Jurkat, Clone E6-1 (cell line): ENCODE results near the gene LRRC8D. TPM values are rescaled to one million over a fixed set of nuclear protein-coding genes. Genes with fewer than 3 reads are reported as not detected.
"Not testable (repeated sequence)": the region's sequence is repeated elsewhere in the genome, so short reads cannot be mapped to it uniquely, and the experiment has no call there.

Experiments used
- DNase-seq: peaks from one replicate; pipeline ENCODE4 v3.0.0-alpha.2; 2011; ENCODE audit warnings: low read depth, low spot score
- H3K4me3 ChIP-seq: 2 replicates; pipeline ENCODE4 v1.5.1; 2011; ENCODE audit warnings: mild to moderate bottlenecking, low read length, control low read depth, moderate library complexity
- polyA plus RNA-seq: library from polyadenylated mRNA; unstranded; fragments of >200 nt; gene quantifications from one replicate; pipeline ENCODE4 v1.2.1, GENCODE V29; 2012; ENCODE audit warnings: missing spikeins; ENCODE audit not compliant: insufficient read length, insufficient read depth

LRRC8D gene
- polyA plus RNA-seq: 17.1 TPM

DNA sequence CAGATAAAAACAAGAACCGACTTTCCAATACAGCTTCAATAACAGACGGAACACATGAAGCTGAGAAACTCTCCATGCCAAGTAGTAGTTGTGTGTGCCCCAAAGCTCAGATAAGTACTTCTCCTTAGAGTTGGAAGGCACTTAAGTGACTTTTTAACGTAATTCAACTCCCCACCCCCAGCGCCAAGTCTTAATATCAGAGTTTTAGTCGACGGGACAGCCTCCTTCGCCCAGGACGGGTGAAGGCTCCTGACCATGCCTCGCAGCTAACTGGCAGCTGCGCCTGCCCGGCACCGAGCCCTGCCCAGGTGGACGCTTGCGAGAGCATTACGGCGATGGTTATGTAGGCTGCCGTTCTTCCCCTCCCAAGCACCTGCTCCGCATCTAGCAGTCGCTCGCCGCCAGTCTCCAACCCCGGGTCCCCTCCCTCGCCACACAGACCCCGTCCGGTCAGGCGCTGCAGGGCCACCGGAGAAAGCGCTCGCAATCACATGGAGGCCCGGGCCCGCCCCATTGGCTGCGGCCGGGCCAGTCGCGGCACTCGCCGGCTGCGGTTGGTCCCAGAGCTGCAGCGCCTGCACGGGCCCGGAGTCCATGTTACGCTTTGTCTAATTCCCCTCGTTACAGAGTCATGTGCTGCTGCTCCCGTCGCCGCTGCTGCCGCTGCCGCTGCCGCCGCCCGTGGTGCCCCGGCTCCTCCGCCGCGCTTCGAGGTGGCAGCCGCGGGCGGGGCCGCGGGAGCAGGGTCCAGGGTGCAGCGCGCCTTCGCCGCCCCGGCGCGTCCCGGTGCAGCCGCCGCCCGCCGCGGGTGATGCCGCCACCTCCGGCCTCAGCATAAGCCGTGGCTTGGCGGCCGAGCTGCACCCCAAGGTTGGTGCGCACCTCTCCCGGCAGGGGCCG lies at the start of gene LRRC8D:
TSS of gene LRRC8D (plus strand) at position 611 of the 900 bp plus-strand sequence. CDS start 112,037 bp downstream, outside the sequence.
- peak; percentile 40 for DNase-seq

DNA sequence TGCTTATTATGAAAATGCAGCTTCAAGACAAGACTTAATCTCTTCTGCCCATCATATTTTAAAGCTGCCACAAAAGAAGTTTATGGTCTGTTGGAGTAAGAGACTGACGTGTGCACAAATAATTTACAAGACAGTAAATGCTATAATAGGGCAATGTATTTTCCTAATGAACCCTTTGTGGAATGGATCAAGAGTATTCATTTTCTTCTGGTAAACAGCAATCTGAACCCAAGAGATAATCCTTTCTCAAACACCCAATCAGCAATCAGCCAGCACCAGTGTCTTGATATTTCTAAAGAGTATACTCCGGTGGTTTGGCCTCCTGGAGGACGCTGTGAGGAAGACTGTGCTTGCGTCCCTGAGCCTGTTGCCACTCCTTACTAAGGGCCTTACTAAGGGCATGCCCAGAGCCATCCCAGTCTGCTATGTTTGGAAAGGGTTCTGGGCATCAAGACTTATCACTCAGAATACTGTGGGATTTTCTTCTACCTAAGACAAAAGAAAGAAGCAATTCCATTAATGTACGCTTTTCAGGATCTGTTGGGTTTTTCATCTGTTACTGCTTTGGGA lies 48.8 kb upstream of the LRRC8D start:
- DNase-seq: no peak
- H3K4me3 ChIP-seq: no peak overlapping the region

More for the DNA sequence above, at the start of gene LRRC8D:
- H3K4me3 ChIP-seq: peak within 1 kb of the TSS; percentile 71

DNA sequence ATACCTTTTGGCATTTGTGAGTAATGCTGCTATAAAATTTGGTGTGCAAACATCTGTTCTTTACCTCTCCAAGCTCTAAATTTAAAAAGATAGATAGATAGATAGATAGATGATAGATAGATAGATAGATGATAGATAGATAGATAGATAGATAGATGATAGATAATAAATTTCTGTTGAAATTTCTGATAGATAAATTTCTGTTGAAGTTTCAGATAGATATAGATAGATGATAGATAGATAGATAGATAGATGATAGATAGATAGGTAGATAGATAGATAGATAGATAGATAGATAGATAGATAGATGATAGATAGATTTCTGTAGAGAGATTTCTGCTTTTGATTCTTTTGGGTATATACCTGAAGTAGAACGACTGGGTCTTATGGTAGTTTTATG lies 44.7 kb upstream of the LRRC8D start:
- DNase-seq, H3K4me3 ChIP-seq: not testable (repeated sequence)

DNA sequence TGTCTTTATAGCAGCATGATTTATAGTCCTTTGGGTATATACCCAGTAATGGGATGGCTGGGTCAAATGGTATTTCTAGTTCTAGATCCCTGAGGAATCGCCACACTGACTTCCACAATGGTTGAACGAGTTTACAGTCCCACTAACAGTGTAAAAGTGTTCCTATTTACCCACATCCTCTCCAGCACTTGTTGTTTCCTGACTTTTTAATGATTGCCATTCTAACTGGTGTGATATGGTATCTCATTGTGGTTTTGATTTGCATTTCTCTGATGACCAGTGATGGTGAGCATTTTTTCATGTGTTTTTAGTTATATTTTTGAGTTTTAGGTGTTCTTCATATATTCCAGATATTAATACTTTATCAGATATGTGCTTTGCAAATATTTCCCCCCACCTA lies 43.6 kb upstream of the LRRC8D start:
- DNase-seq, H3K4me3 ChIP-seq: not testable (repeated sequence)

GRCh38 chr1:89779151-89779940 lies 41.5 kb upstream of the LRRC8D start:
- DNase-seq: no peak
- H3K4me3 ChIP-seq: no peak overlapping the region

DNA sequence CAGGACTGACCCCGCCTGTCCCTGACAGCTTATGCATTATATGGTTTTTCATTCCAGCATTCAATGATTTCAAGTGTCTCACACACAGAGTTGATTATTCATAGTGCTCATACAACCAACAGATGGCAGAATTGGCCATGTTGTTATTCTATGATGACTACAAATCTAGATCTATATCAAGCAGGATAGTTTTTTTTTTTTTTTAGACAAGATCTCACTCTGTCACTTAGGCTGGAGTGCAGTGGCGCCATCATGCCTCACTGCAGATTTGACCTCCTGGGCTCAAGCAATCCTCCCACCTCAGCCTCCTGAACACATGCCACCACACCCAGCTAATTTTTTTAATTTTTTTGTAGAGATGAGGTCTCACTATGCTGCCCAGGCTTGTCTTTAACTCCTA lies 40.1 kb upstream of the LRRC8D start:
- H3K4me3 ChIP-seq: no peak overlapping the region
- peak; percentile 81 for DNase-seq

- peak overlapping the region; percentile 23; the same call in 1 of the 2 replicates for H3K4me3 ChIP-seq
- peak; percentile 68 for DNase-seq
These were observed 39.2 kb upstream of the LRRC8D start for GRCh38 chr1:89781494-89782126.

DNA sequence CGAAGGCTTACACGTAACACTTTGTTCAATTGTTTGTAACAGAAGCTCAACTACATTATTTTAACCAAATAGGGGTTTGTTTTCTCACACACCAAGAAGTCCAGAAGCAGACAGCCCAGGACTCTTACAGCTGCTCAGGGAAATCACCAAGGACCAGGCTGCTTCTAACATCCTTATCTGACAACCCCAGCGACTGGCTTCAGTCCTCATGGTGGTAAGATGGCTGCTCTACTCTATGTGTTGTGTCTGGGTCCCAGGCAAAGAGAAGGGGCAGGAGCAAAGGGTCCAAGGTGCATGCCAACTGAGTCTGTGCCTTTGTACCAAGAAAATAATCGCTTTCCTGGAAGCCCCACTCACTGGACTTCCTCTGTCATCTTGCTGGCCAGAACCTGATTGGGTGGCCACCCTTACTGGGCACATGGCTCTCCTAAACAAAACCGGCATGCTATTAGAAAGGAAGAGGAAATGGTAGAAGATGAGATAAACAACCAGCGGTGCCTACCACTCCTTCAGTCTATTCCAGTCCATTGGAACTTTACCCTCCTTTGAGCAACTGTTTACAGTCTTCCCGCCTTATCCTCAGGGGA lies 34.1 kb upstream of the LRRC8D start:
- no peak for DNase-seq
- H3K4me3 ChIP-seq: no peak overlapping the region

GRCh38 chr1:89790592-89790991 lies 30.2 kb upstream of the LRRC8D start:
- H3K4me3 ChIP-seq: no peak overlapping the region
- DNase-seq: no peak

GRCh38 chr1:89791064-89791726 lies 29.6 kb upstream of the LRRC8D start:
- no peak for DNase-seq
- no peak overlapping the region for H3K4me3 ChIP-seq

- DNase-seq: no peak
- H3K4me3 ChIP-seq: no peak overlapping the region
These were observed 26.4 kb upstream of the LRRC8D start for GRCh38 chr1:89794406-89794805.

DNA sequence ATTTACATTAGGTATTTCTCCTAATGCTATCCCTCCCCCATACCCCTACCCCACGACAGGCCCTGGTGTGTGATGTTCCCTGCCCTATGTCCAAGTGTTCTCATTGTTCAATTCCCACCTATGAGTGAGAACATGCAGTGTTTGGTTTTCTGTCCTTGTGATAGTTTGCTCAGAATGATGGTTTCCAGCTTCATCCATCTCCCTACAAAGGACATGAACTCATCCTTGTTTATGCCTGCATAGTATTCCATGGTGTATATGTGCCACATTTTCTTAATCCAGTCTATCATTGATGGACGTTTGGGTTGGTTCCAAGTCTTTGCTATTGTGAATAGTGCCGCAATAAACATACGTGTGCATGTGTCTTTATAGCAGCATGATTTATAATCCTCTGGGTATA lies 25.3 kb upstream of the LRRC8D start:
- not testable (repeated sequence) for DNase-seq, H3K4me3 ChIP-seq

DNA sequence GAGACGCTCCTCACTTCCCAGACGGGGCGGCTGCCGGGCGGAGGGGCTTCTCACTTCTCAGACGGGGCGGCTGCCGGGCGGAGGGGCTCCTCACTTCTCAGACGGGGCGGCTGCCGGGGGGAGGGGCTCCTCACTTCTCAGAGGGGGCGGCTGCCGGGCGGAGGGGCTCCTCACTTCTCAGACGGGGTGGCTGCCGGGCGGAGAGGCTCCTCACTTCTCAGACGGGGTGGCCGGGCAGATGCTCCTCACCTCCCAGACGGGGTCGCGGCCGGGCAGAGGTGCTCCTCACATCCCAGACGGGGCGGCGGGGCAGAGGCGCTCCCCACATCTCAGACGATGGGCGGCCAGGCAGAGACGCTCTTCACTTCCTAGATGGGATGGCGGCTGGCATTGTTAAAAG lies 23.0 kb upstream of the LRRC8D start:
- not testable (repeated sequence) for H3K4me3 ChIP-seq, DNase-seq

- H3K4me3 ChIP-seq: no peak overlapping the region
- peak; percentile 39 for DNase-seq
These were observed 21.3 kb upstream of the LRRC8D start for GRCh38 chr1:89799495-89799894.

DNA sequence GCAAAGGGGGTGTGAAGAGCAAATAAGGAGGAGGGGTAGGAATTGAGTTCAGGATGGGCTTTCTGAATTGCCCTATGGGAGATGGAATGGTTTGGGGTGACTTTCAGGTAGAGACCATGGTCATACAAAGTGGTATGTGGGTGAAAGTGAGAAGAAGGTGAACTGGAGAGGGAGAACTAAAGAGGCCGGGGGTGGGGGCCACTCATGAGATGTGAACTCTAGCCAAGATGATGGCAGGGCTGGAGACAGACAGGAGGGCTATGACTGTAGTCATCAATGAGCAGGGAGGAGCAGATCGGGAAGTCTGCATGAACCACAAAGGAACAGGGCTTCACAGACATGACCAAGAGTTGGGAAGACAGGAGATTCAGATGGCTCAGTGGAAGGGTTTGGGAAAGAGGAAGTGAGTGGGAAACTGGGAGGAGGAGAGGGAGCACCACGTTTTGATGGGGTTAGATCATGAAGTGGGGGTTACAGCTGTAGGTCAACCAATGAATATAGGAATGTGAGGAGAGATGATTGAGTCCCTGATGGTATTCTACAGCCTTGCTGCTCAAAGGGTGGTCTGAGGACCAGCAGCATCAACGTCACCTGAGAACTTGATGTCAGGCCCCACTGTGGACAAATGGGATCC lies 20.7 kb upstream of the LRRC8D start:
- no peak for DNase-seq
- H3K4me3 ChIP-seq: no peak overlapping the region

DNA sequence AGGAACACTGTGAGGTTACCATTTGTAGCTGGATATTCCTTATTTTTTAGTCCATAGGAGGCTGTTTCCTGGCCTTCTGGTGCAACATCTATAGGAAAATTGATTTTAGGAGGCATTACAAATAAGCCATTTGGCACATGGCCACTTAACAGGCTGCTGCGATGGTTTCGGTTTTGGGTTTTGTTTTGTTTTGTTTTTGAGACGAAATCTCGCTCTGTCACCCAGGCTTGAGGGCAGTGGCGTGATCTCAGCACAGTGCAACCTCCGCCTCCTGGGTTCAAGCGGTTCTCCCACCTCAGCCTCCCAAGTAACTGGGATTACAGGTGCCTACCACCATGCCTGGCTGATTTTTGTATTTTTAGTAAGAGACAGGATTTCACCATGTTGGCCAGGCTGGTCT lies 20.1 kb upstream of the LRRC8D start:
- no peak overlapping the region for H3K4me3 ChIP-seq
- DNase-seq: no peak

GRCh38 chr1:89802051-89802450 lies 18.8 kb upstream of the LRRC8D start:
- no peak for DNase-seq
- no peak overlapping the region for H3K4me3 ChIP-seq

DNA sequence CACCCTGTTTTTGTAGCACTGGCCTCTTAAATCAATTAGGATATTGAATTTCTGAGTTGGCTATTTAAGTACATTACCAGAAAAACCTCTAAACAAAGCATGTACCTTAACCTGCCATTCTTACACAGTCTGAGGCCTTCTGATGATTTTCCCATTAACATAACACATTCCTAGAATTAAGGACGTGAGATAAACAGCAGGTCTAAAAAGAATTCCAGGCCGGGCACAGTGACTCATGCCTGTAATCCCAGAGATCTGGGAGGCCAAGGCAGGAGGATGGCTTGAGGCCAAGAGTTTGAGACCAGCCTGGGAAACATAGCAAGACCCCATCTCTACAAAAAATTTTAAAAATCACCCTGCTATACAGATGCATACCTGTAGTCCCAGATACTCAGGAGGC lies 18.0 kb upstream of the LRRC8D start:
- no peak overlapping the region for H3K4me3 ChIP-seq
- no peak for DNase-seq
